Tibial artery (tissue), 4 donors: ENCODE measurements around the gene CXCR1.

Experiments used
- DNase-seq, 2 donors: peaks; one replicate each; pipeline ENCODE4 v3.0.0-alpha.2; 2019
- H3K27ac ChIP-seq, 2 donors: fragments of 200-600 bp; sonication (generic) in 1 of 2; 1 replicate in 1 of 2; 2 replicates in 1 of 2; pipeline ENCODE4 v1.5.1; 2018 to 2019; ENCODE audit warnings: mild to moderate bottlenecking in 1 of 2
- H3K27me3 ChIP-seq, 2 donors: fragments of 200-600 bp; sonication (generic) in 1 of 2; one replicate each; pipeline versions ENCODE4 v1.5.1 to v1.6.0; 2016 to 2019
- H3K36me3 ChIP-seq, 3 donors: fragments of 200-600 bp; sonication (generic) in 2 of 3; one replicate each; pipeline ENCODE4 v1.5.1; 2016 to 2019; ENCODE audit warnings: mild to moderate bottlenecking in 2 of 3
- H3K4me1 ChIP-seq, 4 donors: fragments of 200-600 bp; sonication (generic) in 2 of 4; 1 replicate in 3 of 4; 2 replicates in 1 of 4; pipeline ENCODE4 v1.5.1; 2016 to 2019
- H3K4me3 ChIP-seq, 2 donors: fragments of 200-600 bp; sonication (generic) in 1 of 2; 1 replicate in 1 of 2; 2 replicates in 1 of 2; pipeline ENCODE4 v1.5.1; 2018 to 2019; ENCODE audit warnings: mild to moderate bottlenecking in 2 of 2
- H3K9me3 ChIP-seq, 3 donors: fragments of 200-600 bp; sonication (generic) in 1 of 3; one replicate each; pipeline ENCODE4 v1.5.1; 2016 to 2019
- intact Hi-C: fragments of 100-400 bp; cut with DNase I; formaldehyde crosslinking; loops from one replicate; pipeline ENCODE4 v1.15.0; 2023; ENCODE audit warnings: low total_unique reads
- TF ChIP-seq, protein P1 (sequence below), 2 experiments: fragments of 200-600 bp in 1 of 2; fragments of 450-650 bp in 1 of 2; IDR thresholded peaks; one replicate each; pipeline ENCODE4 v1.5.1; 2017 to 2019; ENCODE audit warnings: antibody characterized with exemption in 2 of 2, mild to moderate bottlenecking in 1 of 2, moderate library complexity in 1 of 2

CXCR1 gene

DNA sequence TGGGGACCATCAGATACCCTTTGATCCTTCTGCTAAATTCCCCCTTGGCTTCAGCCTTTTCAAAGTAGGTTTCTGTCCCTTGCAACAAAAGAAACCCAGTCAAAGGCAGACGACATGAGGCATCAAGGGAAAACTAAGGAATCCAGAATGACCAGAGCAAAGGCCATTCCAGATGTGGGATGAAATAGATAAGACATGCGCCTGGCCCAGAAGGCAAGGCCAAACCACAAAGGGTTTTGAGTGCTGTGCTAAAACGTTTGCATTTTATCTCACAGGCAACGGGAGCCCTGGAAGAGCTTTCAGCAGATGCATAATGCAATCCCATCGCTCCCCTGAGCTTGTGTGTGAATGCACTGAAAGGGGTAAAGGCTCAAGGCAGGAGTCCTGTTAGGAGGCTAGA, 17.7 kb downstream of the CXCR1 start:
- intact Hi-C loops: no loop called here
- Histone ChIP-seq H3K4me3 (no peak overlapping the region), H3K27ac (no peak overlapping the region), H3K4me1 (no peaks in the 10 kb centered on the region), H3K36me3 (no peaks in the 10 kb centered on the region), H3K27me3 (peaks cover 0 to 18% of the 10 kb centered on the region in 2 donors), H3K9me3 (no peaks in the 10 kb centered on the region)
- DNase-seq: no peak
- TF ChIP-seq, protein P1, sequence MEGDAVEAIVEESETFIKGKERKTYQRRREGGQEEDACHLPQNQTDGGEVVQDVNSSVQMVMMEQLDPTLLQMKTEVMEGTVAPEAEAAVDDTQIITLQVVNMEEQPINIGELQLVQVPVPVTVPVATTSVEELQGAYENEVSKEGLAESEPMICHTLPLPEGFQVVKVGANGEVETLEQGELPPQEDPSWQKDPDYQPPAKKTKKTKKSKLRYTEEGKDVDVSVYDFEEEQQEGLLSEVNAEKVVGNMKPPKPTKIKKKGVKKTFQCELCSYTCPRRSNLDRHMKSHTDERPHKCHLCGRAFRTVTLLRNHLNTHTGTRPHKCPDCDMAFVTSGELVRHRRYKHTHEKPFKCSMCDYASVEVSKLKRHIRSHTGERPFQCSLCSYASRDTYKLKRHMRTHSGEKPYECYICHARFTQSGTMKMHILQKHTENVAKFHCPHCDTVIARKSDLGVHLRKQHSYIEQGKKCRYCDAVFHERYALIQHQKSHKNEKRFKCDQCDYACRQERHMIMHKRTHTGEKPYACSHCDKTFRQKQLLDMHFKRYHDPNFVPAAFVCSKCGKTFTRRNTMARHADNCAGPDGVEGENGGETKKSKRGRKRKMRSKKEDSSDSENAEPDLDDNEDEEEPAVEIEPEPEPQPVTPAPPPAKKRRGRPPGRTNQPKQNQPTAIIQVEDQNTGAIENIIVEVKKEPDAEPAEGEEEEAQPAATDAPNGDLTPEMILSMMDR (IDR thresholded peaks at IDR 0.05): no peak

DNA sequence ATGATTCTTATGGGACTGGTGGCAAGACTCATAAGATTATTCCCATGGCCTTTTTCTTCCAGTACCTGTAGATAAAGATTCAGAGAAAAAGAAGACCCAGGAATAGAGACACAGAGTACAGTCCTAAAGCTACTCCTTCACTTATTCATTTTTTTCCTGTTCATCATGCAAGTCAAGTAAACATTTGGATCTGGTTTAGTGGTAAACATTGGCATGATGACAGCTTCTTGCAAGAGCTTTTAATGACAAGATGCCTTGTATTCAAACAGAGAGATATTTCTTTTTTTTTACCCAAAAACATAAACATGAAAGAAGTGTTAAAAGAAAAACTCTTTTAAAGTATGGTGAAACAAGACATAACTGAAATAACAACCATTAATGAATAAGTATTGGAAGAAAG, 20.7 kb downstream of the CXCR1 start:
- H3K27ac ChIP-seq: no peak overlapping the region
- DNase-seq: no peak
- H3K9me3 ChIP-seq: no peaks in the 10 kb centered on the region
- no peak overlapping the region for H3K4me3 ChIP-seq
- intact Hi-C loops: no loop called here
- H3K4me1 ChIP-seq: no peaks in the 10 kb centered on the region
- TF ChIP-seq, protein P1 (IDR thresholded peaks at IDR 0.05): no peak
- H3K36me3 ChIP-seq: no peaks in the 10 kb centered on the region
- peaks cover 0 to 18% of the 10 kb centered on the region in 2 donors for H3K27me3 ChIP-seq

DNA sequence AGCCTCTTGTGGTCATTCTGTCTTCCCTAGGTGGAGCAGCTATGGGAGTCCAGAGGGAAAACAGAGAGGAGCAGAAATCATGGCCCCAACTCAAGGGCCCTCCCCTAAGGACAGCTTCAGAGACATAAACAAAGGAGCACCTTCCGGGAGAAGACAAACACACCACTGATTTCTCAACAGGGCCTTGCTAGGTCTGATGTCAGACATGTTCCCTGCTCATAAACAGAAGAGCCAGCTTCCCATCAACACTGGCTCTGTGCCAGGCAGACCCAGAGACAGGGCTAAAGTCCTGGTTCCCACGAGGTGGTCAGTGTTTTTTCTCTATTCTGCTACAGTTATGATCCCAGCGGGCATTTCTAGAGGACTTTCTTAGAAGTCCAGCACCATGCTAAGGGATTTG, 21.6 kb downstream of the CXCR1 start:
- intact Hi-C loops: no loop called here
- DNase-seq: no peak
- peaks cover 0 to 16% of the 10 kb centered on the region in 2 donors for H3K27me3 ChIP-seq
- no peaks in the 10 kb centered on the region for H3K9me3 ChIP-seq
- no peaks in the 10 kb centered on the region for H3K36me3 ChIP-seq
- H3K4me3 ChIP-seq: no peak overlapping the region
- no peaks in the 10 kb centered on the region for H3K4me1 ChIP-seq
- no peak overlapping the region for H3K27ac ChIP-seq
- TF ChIP-seq, protein P1 (IDR thresholded peaks at IDR 0.05): no peak

DNA sequence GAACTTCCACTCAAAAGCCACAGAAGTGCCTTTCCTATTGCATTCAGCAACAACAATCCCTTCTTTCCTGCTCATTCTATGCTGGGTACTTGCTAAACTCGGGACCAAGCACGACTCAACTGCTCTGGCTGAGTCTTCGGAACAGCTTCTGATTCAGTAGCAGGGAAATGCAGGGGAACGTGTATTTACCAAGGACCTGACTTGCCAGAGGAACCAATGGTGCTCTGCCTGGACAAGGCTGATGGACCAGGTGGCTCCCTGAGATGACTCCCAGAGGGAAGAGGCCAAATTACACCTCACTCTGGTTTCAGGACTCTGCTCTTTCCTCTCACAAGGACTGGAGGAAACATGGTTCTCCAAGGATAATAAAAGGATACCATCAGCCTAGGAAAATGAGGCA, 28.7 kb downstream of the CXCR1 start:
- Histone ChIP-seq H3K4me1 (no peaks in the 10 kb centered on the region), H3K4me3 (no peak overlapping the region), H3K27ac (no peak overlapping the region), H3K27me3 (peaks cover 0 to 37% of the 10 kb centered on the region in 2 donors), H3K36me3 (no peaks in the 10 kb centered on the region), H3K9me3 (no peaks in the 10 kb centered on the region)
- TF ChIP-seq, protein P1 (IDR thresholded peaks at IDR 0.05): no peak
- DNase-seq: no peak
- intact Hi-C loops: no loop called here

DNA sequence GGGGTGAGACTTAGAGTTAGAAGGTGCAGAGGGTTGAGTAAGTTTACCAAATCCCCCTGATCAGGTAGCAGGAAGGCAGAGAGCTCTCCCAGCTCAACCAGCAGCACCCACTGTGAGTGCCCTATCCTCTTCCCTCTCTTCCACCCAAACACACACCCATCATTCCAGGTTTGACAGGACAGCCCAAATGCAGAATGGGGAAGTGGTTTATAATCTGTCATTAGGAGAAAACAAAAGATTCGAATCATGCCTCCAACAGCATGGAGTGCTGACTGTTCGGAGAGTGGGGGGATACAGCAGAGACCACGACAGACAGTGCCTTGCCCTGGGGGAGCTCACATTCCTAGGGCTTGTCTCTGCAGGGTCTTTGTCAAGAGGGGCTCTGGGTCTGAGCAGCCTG, 29.2 kb downstream of the CXCR1 start:
- no peak overlapping the region for H3K27ac ChIP-seq
- DNase-seq: no peak
- no peaks in the 10 kb centered on the region for H3K4me1 ChIP-seq
- H3K36me3 ChIP-seq: no peaks in the 10 kb centered on the region
- H3K4me3 ChIP-seq: no peak overlapping the region
- TF ChIP-seq, protein P1 (IDR thresholded peaks at IDR 0.05): no peak
- H3K27me3 ChIP-seq: peaks cover 0 to 37% of the 10 kb centered on the region in 2 donors
- H3K9me3 ChIP-seq: no peaks in the 10 kb centered on the region
- intact Hi-C loops: no loop called here

DNA sequence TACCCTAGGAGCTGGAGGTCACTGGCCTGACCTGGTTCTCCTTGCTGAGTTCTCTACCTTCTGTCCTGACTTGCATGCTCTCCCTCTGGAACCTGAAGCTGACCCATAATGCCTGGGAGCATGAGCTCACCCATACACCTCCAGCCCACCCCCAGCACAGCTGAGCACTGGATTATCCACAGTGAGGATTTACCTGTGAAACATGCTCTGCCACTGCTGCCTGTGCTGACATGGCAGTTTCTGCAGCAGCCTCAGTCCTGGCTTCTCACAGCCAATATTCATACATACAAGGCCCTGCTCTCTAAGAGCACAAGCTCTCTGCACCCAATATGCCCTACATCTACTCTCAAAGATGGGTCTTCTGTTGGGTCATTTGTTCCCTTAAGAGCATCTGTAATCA, 35.9 kb downstream of the CXCR1 start:
- intact Hi-C loops: no loop called here

More for the DNA sequence above, 35.9 kb downstream of the CXCR1 start:
- H3K4me1 ChIP-seq: no peaks in the 10 kb centered on the region
- no peaks in the 10 kb centered on the region for H3K9me3 ChIP-seq
- DNase-seq: no peak
- H3K27ac ChIP-seq: no peak overlapping the region
- H3K36me3 ChIP-seq: no peaks in the 10 kb centered on the region
- H3K27me3 ChIP-seq: peaks cover 0 to 17% of the 10 kb centered on the region in 2 donors
- no peak overlapping the region for H3K4me3 ChIP-seq
- TF ChIP-seq, protein P1 (IDR thresholded peaks at IDR 0.05): no peak
